Activated CD8-positive, alpha-beta memory T cell treated with anti-CD3 and anti-CD28 coated beads, Interleukin-2, amount 50 U/mL, for 4 hours (primary cell): ENCODE data around the gene PSME3IP1.
"Not testable (repeated sequence)": the region's sequence is repeated elsewhere in the genome, so short reads cannot be mapped to it uniquely, and the experiment has no call there.

Source experiments
- DNase-seq: peaks from one replicate; pipeline ENCODE4 v3.0.0-alpha.2; 2020

Gene PSME3IP1

GRCh38 chr16:57185945-57186871 is at the start of gene PSME3IP1, which contains the start of gene RSPRY1:
PSME3IP1 (minus strand) TSS chr16:57186039; CDS start chr16:57173854, 12,185 bp downstream.
RSPRY1 (plus strand) TSS chr16:57186329; CDS start chr16:57204659, 18,330 bp downstream.
- peak; percentile 96 for DNase-seq

- DNase-seq: no peak
Observed at GRCh38 chr16:57235128-57236021, 49.5 kb upstream of the PSME3IP1 start.

GRCh38 chr16:57234707-57235092 is 48.9 kb upstream of the PSME3IP1 start:
- DNase-seq: no peak

GRCh38 chr16:57233944-57234706 is 48.3 kb upstream of the PSME3IP1 start:
- no peak for DNase-seq

- DNase-seq: no peak
Observed at GRCh38 chr16:57231821-57232350, 46.0 kb upstream of the PSME3IP1 start.

GRCh38 chr16:57229079-57229478 is 43.2 kb upstream of the PSME3IP1 start:
- no peak for DNase-seq

- DNase-seq: no peak
Observed at GRCh38 chr16:57226701-57227621, 41.1 kb upstream of the PSME3IP1 start.

- no peak for DNase-seq
Observed at GRCh38 chr16:57225978-57226377, 40.1 kb upstream of the PSME3IP1 start.

- DNase-seq: no peak
Observed at GRCh38 chr16:57224651-57225335, 39.0 kb upstream of the PSME3IP1 start.

- no peak for DNase-seq
Observed at GRCh38 chr16:57223057-57223456, 37.2 kb upstream of the PSME3IP1 start.

- no peak for DNase-seq
Observed at GRCh38 chr16:57216968-57217367, 31.1 kb upstream of the PSME3IP1 start.

GRCh38 chr16:57213462-57213861 is 27.6 kb upstream of the PSME3IP1 start:
- no peak for DNase-seq

GRCh38 chr16:57209780-57210179 is 23.9 kb upstream of the PSME3IP1 start:
- no peak for DNase-seq

GRCh38 chr16:57208926-57209325 is 23.1 kb upstream of the PSME3IP1 start:
- no peak for DNase-seq

GRCh38 chr16:57204675-57205074 is 18.8 kb upstream of the PSME3IP1 start:
- no peak for DNase-seq

GRCh38 chr16:57203451-57203850 is 17.6 kb upstream of the PSME3IP1 start:
- DNase-seq: no peak

GRCh38 chr16:57202095-57202886 is 16.5 kb upstream of the PSME3IP1 start:
- no peak for DNase-seq

GRCh38 chr16:57200926-57201325 is 15.1 kb upstream of the PSME3IP1 start:
- DNase-seq: not testable (repeated sequence)

- DNase-seq: not testable (repeated sequence)
Observed at GRCh38 chr16:57200321-57200720, 14.5 kb upstream of the PSME3IP1 start.

- no peak for DNase-seq
Observed at GRCh38 chr16:57196753-57197152, 10.9 kb upstream of the PSME3IP1 start.
